B cell (primary cell): Measurements from ENCODE around the gene LMOD2. TPM values are rescaled to one million over a fixed set of nuclear protein-coding genes. Genes with fewer than 3 reads are reported as not detected.

Source experiments
- ATAC-seq: fragments of 200-7000 bp; cut with Tn5 transposase; one replicate; pipeline ENCODE4 v1.10.0; 2021; ENCODE audit warnings: low read depth, mild to moderate bottlenecking, moderate number of reproducible peaks, moderate library complexity
- CTCF ChIA-PET: fragments of 350-600 bp; sonication (Branson Sonifier 250); formaldehyde crosslinking; loops from one replicate; lab custom pipeline; 2021; ENCODE audit warnings: antibody characterized with exemption, inconsistent platforms; lab: Charles Lee
- POLR2A ChIA-PET: fragments of 350-600 bp; sonication (Branson Sonifier 250); formaldehyde crosslinking; loops from one replicate; lab custom pipeline; 2021; ENCODE audit warnings: antibody characterized with exemption; lab: Charles Lee
- DNase-seq: peaks from one replicate; pipeline ENCODE4 v3.0.0; 2013
- H2AFZ ChIP-seq: 2 replicates; pipeline ENCODE4 v1.6.1; 2012; ENCODE audit warnings: mild to moderate bottlenecking, low read depth, low read length; ENCODE audit not compliant: insufficient read depth, poor library complexity, severe bottlenecking
- H3K27ac ChIP-seq, 2 donors: 1 replicate in 1 of 2; 2 replicates in 1 of 2; pipeline ENCODE4 v1.5.1; 2012 to 2013; ENCODE audit warnings: low read length in 2 of 2, mild to moderate bottlenecking in 2 of 2, moderate library complexity in 1 of 2
- H3K27me3 ChIP-seq, 4 experiments: fragments of 200-600 bp in 1 of 4; sonication (generic) in 1 of 4; replicated peaks in 1 of 4; 1 replicate in 2 of 4; 2 replicates in 2 of 4; pipeline versions ENCODE4 v1.6.1 to v1.7.0; 2013 to 2016; ENCODE audit warnings: low read length in 3 of 4, mild to moderate bottlenecking in 2 of 4, mixed read lengths in 1 of 4, moderate library complexity in 1 of 4; ENCODE audit not compliant: insufficient read depth in 4 of 4, control insufficient read depth in 3 of 4; ENCODE audit errors: control extremely low read depth in 1 of 4
- H3K36me3 ChIP-seq, 2 experiments: replicated peaks in 1 of 2; 1 replicate in 1 of 2; 2 replicates in 1 of 2; pipeline versions ENCODE4 v1.6.1 to v1.7.1; 2013; ENCODE audit warnings: low read length in 1 of 2; ENCODE audit not compliant: insufficient read depth in 2 of 2, control insufficient read depth in 1 of 2; ENCODE audit errors: control extremely low read depth in 1 of 2, extremely low read depth in 1 of 2
- H3K4me1 ChIP-seq, 2 donors: fragments of 200-600 bp in 1 of 2; sonication (generic) in 1 of 2; 1 replicate in 1 of 2; 2 replicates in 1 of 2; pipeline versions ENCODE4 v1.5.1 to v1.6.1; 2013 to 2017; ENCODE audit warnings: low read length in 2 of 2; ENCODE audit not compliant: control insufficient read depth in 2 of 2, insufficient read depth in 2 of 2
- H3K4me2 ChIP-seq: replicated peaks from 2 replicates; pipeline ENCODE3; 2012; ENCODE audit warnings: mild to moderate bottlenecking, low read depth, low read length; ENCODE audit not compliant: poor library complexity, severe bottlenecking
- H3K4me3 ChIP-seq, 5 experiments: fragments of 200-600 bp in 1 of 5; sonication (generic) in 1 of 5; 1 replicate in 3 of 5; 2 replicates in 2 of 5; pipeline versions ENCODE4 v1.5.1 to v1.7.0; 2011 to 2016; ENCODE audit warnings: low read length in 4 of 5, mild to moderate bottlenecking in 4 of 5, low read depth in 2 of 5, control low read depth in 1 of 5, moderate library complexity in 1 of 5; ENCODE audit not compliant: insufficient read depth in 1 of 5; ENCODE audit errors: control extremely low read depth in 1 of 5, extremely low read depth in 1 of 5
- H3K79me2 ChIP-seq: fragments of 200-600 bp; sonication (generic); one replicate; pipeline ENCODE4 v1.6.0; 2016; ENCODE audit warnings: low read length; ENCODE audit not compliant: control insufficient read depth, insufficient read depth
- H3K9ac ChIP-seq: fragments of 200-600 bp; sonication (generic); 2 replicates; pipeline ENCODE4 v1.6.1; 2017; ENCODE audit warnings: mild to moderate bottlenecking, low read length, moderate library complexity
- H3K9me3 ChIP-seq, 3 donors: one replicate each; pipeline versions ENCODE4 v1.6.1 to v1.7.1; 2013; ENCODE audit warnings: low read length in 2 of 3; ENCODE audit not compliant: control insufficient read depth in 2 of 3, insufficient read depth in 1 of 3; ENCODE audit errors: control extremely low read depth in 1 of 3
- H4K20me1 ChIP-seq: 2 replicates; pipeline ENCODE4 v1.6.0; 2012; ENCODE audit warnings: mild to moderate bottlenecking, low read length; ENCODE audit not compliant: insufficient read depth, control insufficient read depth, poor library complexity, severe bottlenecking
- H3K27ac Mint-ChIP-seq: one replicate; pipeline ENCODE4 v1.8.0; 2021; ENCODE audit warnings: mixed read lengths
- H3K27me3 Mint-ChIP-seq: one replicate; pipeline ENCODE4 v1.8.0; 2021; ENCODE audit warnings: mixed read lengths
- H3K4me1 Mint-ChIP-seq: one replicate; pipeline ENCODE4 v1.8.0; 2021; ENCODE audit warnings: mixed read lengths
- H3K4me3 Mint-ChIP-seq: one replicate; pipeline ENCODE4 v1.8.0; 2021; ENCODE audit warnings: mixed read lengths
- H3K9me3 Mint-ChIP-seq: one replicate; pipeline ENCODE4 v1.8.0; 2022; ENCODE audit warnings: mixed read lengths; ENCODE audit not compliant: insufficient read depth
- CTCF ChIP-seq: fragments of 200-600 bp; IDR thresholded peaks from one replicate; pipeline ENCODE4 v1.8.0; 2022; ENCODE audit warnings: antibody characterized with exemption, mild to moderate bottlenecking
- EZH2 ChIP-seq: IDR thresholded peaks from 2 replicates; pipeline ENCODE4 v1.6.1; 2012; ENCODE audit warnings: borderline replicate concordance, low read depth, mild to moderate bottlenecking, moderate library complexity, low read length; ENCODE audit not compliant: insufficient read depth, poor library complexity, severe bottlenecking
- WGBS: methylation state at CpG from one replicate; pipeline ENCODE4 v1.1.5; 2013; ENCODE audit warnings: missing lambda C conversion rate; ENCODE audit not compliant: insufficient coverage; 5-methylcytosine and 5-hydroxymethylcytosine counted together
- intact Hi-C: fragments of 100-400 bp; cut with micrococcal nuclease; formaldehyde crosslinking; loops from one replicate; pipeline ENCODE4 v1.10.0; 2022
- polyA plus RNA-seq: library from polyadenylated mRNA; depleted of rRNA; stranded (reverse); fragments of >200 nt; gene quantifications from 2 replicates; pipeline ENCODE4 v1.2.3, GENCODE V29; 2012
- total RNA-seq, 2 donors: library from RNA; stranded (reverse); fragments of 120-200 nt in 1 of 2; gene quantifications; 1 replicate in 1 of 2; 2 replicates in 1 of 2; pipeline versions ENCODE4 v1.2.3 to v1.2.4, GENCODE V29; 2013 to 2022

LMOD2 gene
- total and polyA plus RNA-seq, 2 donors (not counting 1 experiment from before 2014, with no cell fraction given), result not detected

- no peaks in the 10 kb centered on the region for H3K4me1 ChIP-seq
- no peaks in the 10 kb centered on the region for H3K9me3 Mint-ChIP-seq
- peaks cover 0 to 7% (median 1%) of the 10 kb centered on the region in 4 experiments for H3K27me3 ChIP-seq
- no peaks in the 10 kb centered on the region for H4K20me1 ChIP-seq
- WGBS, result 72% methylated on average over 5 of the region's 7 CpGs
- H3K4me3 ChIP-seq, result no peak overlapping the region
- CTCF ChIA-PET, result no interaction called here
- H3K36me3 ChIP-seq, result no peaks in the 10 kb centered on the region
- POLR2A ChIA-PET, result no interaction called here
- no peak overlapping the region for H2AFZ ChIP-seq
- H3K4me3 Mint-ChIP-seq, result no peak overlapping the region
- H3K27me3 Mint-ChIP-seq, result peaks cover 51% of the 10 kb centered on the region
- no peak overlapping the region for H3K27ac ChIP-seq
- intact Hi-C loops, result no loop called here
- H3K4me1 Mint-ChIP-seq, result no peaks in the 10 kb centered on the region
- no peak for ATAC-seq
- TF ChIP-seq CTCF (no peak), EZH2 (no peak)
- no peak for DNase-seq
- H3K27ac Mint-ChIP-seq, result no peak overlapping the region
- no peak overlapping the region for H3K4me2 ChIP-seq
- no peaks in the 10 kb centered on the region for H3K79me2 ChIP-seq
- H3K9me3 ChIP-seq, result no peaks in the 10 kb centered on the region
- H3K9ac ChIP-seq, result no peak overlapping the region
Observed at GRCh38 chr7:123647106-123647730, 8.4 kb upstream of the LMOD2 start.

GRCh38 chr7:123649964-123650363 lies 5.7 kb upstream of the LMOD2 start:
- H4K20me1 ChIP-seq, result no peaks in the 10 kb centered on the region
- CTCF ChIA-PET, result no interaction called here
- Mint-ChIP-seq H3K4me3 (no peak overlapping the region), H3K9me3 (no peaks in the 10 kb centered on the region), H3K27ac (no peak overlapping the region), H3K27me3 (peaks cover 36% of the 10 kb centered on the region), H3K4me1 (no peaks in the 10 kb centered on the region)
- WGBS, result no CpG with 5 or more reads among the region's 2 CpGs
- H3K4me2 ChIP-seq, result no peak overlapping the region
- no peaks in the 10 kb centered on the region for H3K9me3 ChIP-seq
- no peaks in the 10 kb centered on the region for H3K4me1 ChIP-seq
- intact Hi-C loops, result no loop called here
- no peak overlapping the region for H3K27ac ChIP-seq
- H3K36me3 ChIP-seq, result no peaks in the 10 kb centered on the region
- H2AFZ ChIP-seq, result no peak overlapping the region
- POLR2A ChIA-PET, result no interaction called here
- H3K27me3 ChIP-seq, result peaks cover 0 to 2% (median 1%) of the 10 kb centered on the region in 4 experiments
- no peak for ATAC-seq
- H3K4me3 ChIP-seq, result no peak overlapping the region
- H3K79me2 ChIP-seq, result no peaks in the 10 kb centered on the region
- no peak overlapping the region for H3K9ac ChIP-seq
- TF ChIP-seq EZH2, result no peak
- no peak for TF ChIP-seq CTCF
- no peak for DNase-seq
